Tibial nerve (tissue), 4 donors: Measurements from ENCODE around the gene IL3. TPM values are rescaled to one million over a fixed set of nuclear protein-coding genes. Genes with fewer than 3 reads are reported as not detected.

ENCODE experiments used
- DNase-seq, 2 donors: peaks; one replicate each; pipeline ENCODE4 v3.0.0-alpha.2; 2019; ENCODE audit warnings: low spot score in 2 of 2
- H3K27ac ChIP-seq, 4 donors: fragments of 200-600 bp; sonication (generic) in 3 of 4; one replicate each; pipeline ENCODE4 v1.5.1; 2017 to 2019; ENCODE audit warnings: mild to moderate bottlenecking in 1 of 4
- H3K27me3 ChIP-seq, 2 donors: fragments of 200-600 bp; sonication (generic) in 1 of 2; one replicate each; pipeline versions ENCODE4 v1.5.1 to v1.6.0; 2017 to 2019
- H3K36me3 ChIP-seq, 3 donors: fragments of 200-600 bp; sonication (generic); one replicate each; pipeline ENCODE4 v1.5.1; 2018 to 2019
- H3K4me1 ChIP-seq, 4 donors: fragments of 200-600 bp; sonication (generic) in 3 of 4; one replicate each; pipeline ENCODE4 v1.5.1; 2017 to 2019
- H3K4me3 ChIP-seq, 4 donors: fragments of 200-600 bp; sonication (generic) in 3 of 4; one replicate each; pipeline ENCODE4 v1.5.1; 2017 to 2019; ENCODE audit warnings: mild to moderate bottlenecking in 1 of 4, moderate library complexity in 1 of 4
- H3K9me3 ChIP-seq, 4 donors: fragments of 200-600 bp; sonication (generic) in 3 of 4; one replicate each; pipeline ENCODE4 v1.5.1; 2017 to 2019
- CTCF ChIP-seq, 5 experiments: fragments of 200-600 bp in 3 of 5; fragments of 450-650 bp in 2 of 5; sonication (generic) in 3 of 5; IDR thresholded peaks; one replicate each; pipeline ENCODE4 v1.5.1; 2016 to 2019; ENCODE audit warnings: antibody characterized with exemption in 5 of 5, mild to moderate bottlenecking in 3 of 5, moderate library complexity in 2 of 5
- EP300 ChIP-seq, 2 donors: sonication (generic); formaldehyde crosslinking; IDR thresholded peaks; one replicate each; pipeline ENCODE4 v1.6.1; 2017; ENCODE audit warnings: antibody characterized with exemption in 2 of 2, mild to moderate bottlenecking in 1 of 2
- POLR2A ChIP-seq, 2 donors: fragments of 450-650 bp; IDR thresholded peaks; one replicate each; pipeline ENCODE4 v1.6.1; 2017; ENCODE audit warnings: antibody characterized with exemption in 2 of 2, mild to moderate bottlenecking in 2 of 2, moderate library complexity in 2 of 2
- WGBS, 2 donors: methylation state at CpG; one replicate each; pipeline ENCODE4 v1.1.5; 2018; 5-methylcytosine and 5-hydroxymethylcytosine counted together
- total RNA-seq, 4 donors: library from RNA; depleted of rRNA; stranded (reverse); fragments of >200 nt; gene quantifications; one replicate each; pipeline ENCODE4 v1.1.0, GENCODE V29; 2016

Gene IL3
- total RNA-seq, 4 donors from 2014 or later = not detected

GRCh38 chr5:132057498-132058255 is 2.8 kb upstream of the IL3 start:
- Histone ChIP-seq H3K27me3 (no peaks in the 10 kb centered on the region), H3K36me3 (no peaks in the 10 kb centered on the region), H3K4me1 (no peaks in the 10 kb centered on the region), H3K4me3 (no peak overlapping the region), H3K27ac (no peak overlapping the region), H3K9me3 (no peaks in the 10 kb centered on the region)
- TF ChIP-seq POLR2A (IDR thresholded peaks at IDR 0.05) (no peak), CTCF (IDR thresholded peaks at IDR 0.05) (no peak), EP300 (IDR thresholded peaks at IDR 0.05) (no peak)
- DNase-seq = no peak
- 81 to 86% methylated on average over 12 of the region's 12 CpGs for WGBS, 2 donors

GRCh38 chr5:132058646-132059042 is 1.8 kb upstream of the IL3 start:
- TF ChIP-seq POLR2A (IDR thresholded peaks at IDR 0.05) = no peak
- TF ChIP-seq CTCF (IDR thresholded peaks at IDR 0.05) = no peak
- no peak for TF ChIP-seq EP300 (IDR thresholded peaks at IDR 0.05)
- Histone ChIP-seq H3K9me3 (no peaks in the 10 kb centered on the region), H3K27me3 (no peaks in the 10 kb centered on the region), H3K27ac (no peak overlapping the region), H3K4me3 (no peak overlapping the region), H3K36me3 (no peaks in the 10 kb centered on the region), H3K4me1 (no peaks in the 10 kb centered on the region)
- no peak for DNase-seq
- WGBS, 2 donors = 74 to 78% methylated on average over 7 of the region's 7 CpGs

GRCh38 chr5:132059043-132059695 is 1.3 kb upstream of the IL3 start:
- Histone ChIP-seq H3K4me3 (no peak overlapping the region), H3K9me3 (no peaks in the 10 kb centered on the region), H3K27ac (no peak overlapping the region), H3K36me3 (no peaks in the 10 kb centered on the region), H3K4me1 (no peaks in the 10 kb centered on the region), H3K27me3 (no peaks in the 10 kb centered on the region)
- no peak for DNase-seq
- 86 to 88% methylated on average over 9 of the region's 9 CpGs for WGBS, 2 donors
- TF ChIP-seq EP300 (IDR thresholded peaks at IDR 0.05) (no peak), POLR2A (IDR thresholded peaks at IDR 0.05) (no peak), CTCF (IDR thresholded peaks at IDR 0.05) (no peak)

- TF ChIP-seq CTCF (IDR thresholded peaks at IDR 0.05) (no peak), POLR2A (IDR thresholded peaks at IDR 0.05) (no peak), EP300 (IDR thresholded peaks at IDR 0.05) (no peak)
- DNase-seq = peak in 1 of 2 donors; percentile 5
- H3K36me3 ChIP-seq = no peaks in the 10 kb centered on the region
- no peaks in the 10 kb centered on the region for H3K27me3 ChIP-seq
- no peaks in the 10 kb centered on the region for H3K9me3 ChIP-seq
- no peaks in the 10 kb centered on the region for H3K4me1 ChIP-seq
- 85 to 87% methylated on average over 11 to 13 of the region's 13 CpGs for WGBS, 2 donors
- H3K4me3 ChIP-seq = no peak overlapping the region
- no peak overlapping the region for H3K27ac ChIP-seq
Observed at GRCh38 chr5:132059696-132060500, 557 bp upstream of the IL3 start.
